ENCODE measurements around the gene ITIH4.

The ITIH4 gene

GRCh38 chr3:52786330-52787215, 43.9 kb downstream of the ITIH4 start:
- TF ChIP-seq FOXP2 (optimal IDR thresholded peaks at IDR 0.05; ENCODE audit: borderline replicate concordance, extremely low read depth, extremely low read length, insufficient read depth), result no peak
- no peak for TF ChIP-seq POLR2AphosphoS5 (IDR thresholded peaks at IDR 0.05; ENCODE audit: low read depth, low read length)
- no peak for TF ChIP-seq SIN3A (IDR thresholded peaks at IDR 0.05; ENCODE audit: borderline replicate concordance, insufficient read depth, low read length)
- no peak for TF ChIP-seq REST (IDR thresholded peaks at IDR 0.05; ENCODE audit: insufficient read depth in 1 of 2, low read depth in 2 of 2, low read length in 2 of 2)
- TF ChIP-seq TAF1 (IDR thresholded peaks at IDR 0.05; ENCODE audit: borderline replicate concordance, insufficient read depth, low read length), result no peak

GRCh38 chr3:52784931-52785590, 45.4 kb downstream of the ITIH4 start:
- TF ChIP-seq SIN3A (IDR thresholded peaks at IDR 0.05; ENCODE audit: borderline replicate concordance, insufficient read depth, low read length) (no peak), REST (IDR thresholded peaks at IDR 0.05; ENCODE audit: insufficient read depth in 1 of 2, low read depth in 2 of 2, low read length in 2 of 2) (no peak), TAF1 (IDR thresholded peaks at IDR 0.05; ENCODE audit: borderline replicate concordance, insufficient read depth, low read length) (no peak), POLR2AphosphoS5 (IDR thresholded peaks at IDR 0.05; ENCODE audit: low read depth, low read length) (no peak), FOXP2 (optimal IDR thresholded peaks at IDR 0.05; ENCODE audit: borderline replicate concordance, extremely low read depth, extremely low read length, insufficient read depth) (no peak)

- TF ChIP-seq REST (IDR thresholded peaks at IDR 0.05; ENCODE audit: insufficient read depth in 1 of 2, low read depth in 2 of 2, low read length in 2 of 2), result no peak
- no peak for TF ChIP-seq TAF1 (IDR thresholded peaks at IDR 0.05; ENCODE audit: borderline replicate concordance, insufficient read depth, low read length)
- TF ChIP-seq SIN3A (IDR thresholded peaks at IDR 0.05; ENCODE audit: borderline replicate concordance, insufficient read depth, low read length), result no peak
- no peak for TF ChIP-seq POLR2AphosphoS5 (IDR thresholded peaks at IDR 0.05; ENCODE audit: low read depth, low read length)
- no peak for TF ChIP-seq FOXP2 (optimal IDR thresholded peaks at IDR 0.05; ENCODE audit: borderline replicate concordance, extremely low read depth, extremely low read length, insufficient read depth)
Observed at GRCh38 chr3:52784021-52784621, 46.4 kb downstream of the ITIH4 start.

- no peak for TF ChIP-seq REST (IDR thresholded peaks at IDR 0.05; ENCODE audit: insufficient read depth in 1 of 2, low read depth in 2 of 2, low read length in 2 of 2)
- no peak for TF ChIP-seq FOXP2 (optimal IDR thresholded peaks at IDR 0.05; ENCODE audit: borderline replicate concordance, extremely low read depth, extremely low read length, insufficient read depth)
- TF ChIP-seq SIN3A (IDR thresholded peaks at IDR 0.05; ENCODE audit: borderline replicate concordance, insufficient read depth, low read length), result no peak
- no peak for TF ChIP-seq POLR2AphosphoS5 (IDR thresholded peaks at IDR 0.05; ENCODE audit: low read depth, low read length)
- TF ChIP-seq TAF1 (IDR thresholded peaks at IDR 0.05; ENCODE audit: borderline replicate concordance, insufficient read depth, low read length), result no peak
Observed at GRCh38 chr3:52783211-52783555, 47.3 kb downstream of the ITIH4 start.

Data from PFSK-1 (cell line).